ENCODE measurements around the gene NUP210L.
A peak's percentile ranks its signal among the peaks of the same experiment; 100 is the strongest.
"Not testable (repeated sequence)": the region's sequence is repeated elsewhere in the genome, so short reads cannot be mapped to it uniquely, and the experiment has no call there.

NUP210L gene

GRCh38 chr1:154151311-154151710 is 3.6 kb downstream of the NUP210L start:
- Mint-ChIP-seq H3K27me3 (no peaks in the 10 kb centered on the region), H3K9me3 (no peaks in the 10 kb centered on the region), H3K36me3 (ENCODE audit: low read depth) (peaks cover 32% of the 10 kb centered on the region), H3K4me3 (no peak overlapping the region), H3K4me1 (ENCODE audit: low read depth) (peaks cover 44% of the 10 kb centered on the region), H3K27ac (no peak overlapping the region)
- DNase-seq = no peak

- Mint-ChIP-seq H3K27me3 (no peaks in the 10 kb centered on the region), H3K27ac (peak overlapping the region; percentile 9), H3K36me3 (ENCODE audit: low read depth) (peaks cover 7% of the 10 kb centered on the region), H3K4me3 (no peak overlapping the region), H3K4me1 (ENCODE audit: low read depth) (peaks cover 23% of the 10 kb centered on the region), H3K9me3 (no peaks in the 10 kb centered on the region)
- no peak for DNase-seq
These were observed 6.1 kb downstream of the NUP210L start for GRCh38 chr1:154148807-154149206.

- not testable (repeated sequence) for H3K27me3 Mint-ChIP-seq; DNase-seq; H3K27ac Mint-ChIP-seq; H3K9me3 Mint-ChIP-seq; H3K4me3 Mint-ChIP-seq; H3K36me3 Mint-ChIP-seq (ENCODE audit: low read depth)
- peaks cover 15% of the 10 kb centered on the region for H3K4me1 Mint-ChIP-seq (ENCODE audit: low read depth)
These were observed 7.4 kb downstream of the NUP210L start for GRCh38 chr1:154147505-154147904.

- H3K4me3 Mint-ChIP-seq = no peak overlapping the region
- DNase-seq = no peak
- no peaks in the 10 kb centered on the region for H3K27me3 Mint-ChIP-seq
- H3K27ac Mint-ChIP-seq = no peak overlapping the region
- H3K36me3 Mint-ChIP-seq (ENCODE audit: low read depth) = no peaks in the 10 kb centered on the region
- H3K4me1 Mint-ChIP-seq (ENCODE audit: low read depth) = peaks cover 13% of the 10 kb centered on the region
- no peaks in the 10 kb centered on the region for H3K9me3 Mint-ChIP-seq
These were observed 8.9 kb downstream of the NUP210L start for GRCh38 chr1:154145986-154146385.

- Mint-ChIP-seq H3K9me3 (no peaks in the 10 kb centered on the region), H3K36me3 (ENCODE audit: low read depth) (no peaks in the 10 kb centered on the region), H3K4me1 (ENCODE audit: low read depth) (peaks cover 11% of the 10 kb centered on the region), H3K27ac (no peak overlapping the region), H3K4me3 (no peak overlapping the region), H3K27me3 (no peaks in the 10 kb centered on the region)
- DNase-seq = no peak
These were observed 12.5 kb downstream of the NUP210L start for GRCh38 chr1:154142358-154142757.

- H3K4me3 Mint-ChIP-seq = no peak overlapping the region
- no peaks in the 10 kb centered on the region for H3K36me3 Mint-ChIP-seq (ENCODE audit: low read depth)
- no peak overlapping the region for H3K27ac Mint-ChIP-seq
- DNase-seq = no peak
- H3K9me3 Mint-ChIP-seq = no peaks in the 10 kb centered on the region
- H3K27me3 Mint-ChIP-seq = no peaks in the 10 kb centered on the region
- peaks cover 11% of the 10 kb centered on the region for H3K4me1 Mint-ChIP-seq (ENCODE audit: low read depth)
These were observed 13.6 kb downstream of the NUP210L start for GRCh38 chr1:154141240-154141639.

- peak overlapping the region; percentile 29 for H3K27ac Mint-ChIP-seq
- H3K36me3 Mint-ChIP-seq (ENCODE audit: low read depth) = no peaks in the 10 kb centered on the region
- no peak for DNase-seq
- H3K4me1 Mint-ChIP-seq (ENCODE audit: low read depth) = peaks cover 10% of the 10 kb centered on the region
- no peaks in the 10 kb centered on the region for H3K27me3 Mint-ChIP-seq
- no peak overlapping the region for H3K4me3 Mint-ChIP-seq
- no peaks in the 10 kb centered on the region for H3K9me3 Mint-ChIP-seq
These were observed 17.0 kb downstream of the NUP210L start for GRCh38 chr1:154137888-154138287.

- Mint-ChIP-seq H3K9me3 (no peaks in the 10 kb centered on the region), H3K4me3 (no peak overlapping the region), H3K4me1 (ENCODE audit: low read depth) (peaks cover 19% of the 10 kb centered on the region), H3K36me3 (ENCODE audit: low read depth) (no peaks in the 10 kb centered on the region), H3K27ac (no peak overlapping the region), H3K27me3 (no peaks in the 10 kb centered on the region)
- DNase-seq = no peak
These were observed 21.6 kb downstream of the NUP210L start for GRCh38 chr1:154133256-154133655.

GRCh38 chr1:154129391-154129970 is 25.4 kb downstream of the NUP210L start:
- peak overlapping the region; percentile 64 for H3K27ac Mint-ChIP-seq
- H3K36me3 Mint-ChIP-seq (ENCODE audit: low read depth) = no peaks in the 10 kb centered on the region
- H3K9me3 Mint-ChIP-seq = no peaks in the 10 kb centered on the region
- H3K4me1 Mint-ChIP-seq (ENCODE audit: low read depth) = peaks cover 14% of the 10 kb centered on the region
- H3K4me3 Mint-ChIP-seq = no peak overlapping the region
- no peak for DNase-seq
- H3K27me3 Mint-ChIP-seq = no peaks in the 10 kb centered on the region

- not testable (repeated sequence) for H3K4me1 Mint-ChIP-seq (ENCODE audit: low read depth); H3K4me3 Mint-ChIP-seq; DNase-seq; H3K36me3 Mint-ChIP-seq (ENCODE audit: low read depth); H3K27me3 Mint-ChIP-seq; H3K27ac Mint-ChIP-seq; H3K9me3 Mint-ChIP-seq
These were observed 31.7 kb downstream of the NUP210L start for GRCh38 chr1:154123205-154123604.

GRCh38 chr1:154117642-154118041 is 37.2 kb downstream of the NUP210L start:
- Mint-ChIP-seq H3K9me3 (no peaks in the 10 kb centered on the region), H3K36me3 (ENCODE audit: low read depth) (no peaks in the 10 kb centered on the region), H3K27me3 (no peaks in the 10 kb centered on the region), H3K4me1 (ENCODE audit: low read depth) (peaks cover 12% of the 10 kb centered on the region), H3K27ac (no peak overlapping the region), H3K4me3 (no peak overlapping the region)
- DNase-seq = no peak

GRCh38 chr1:154115180-154115579 is 39.7 kb downstream of the NUP210L start:
- no peaks in the 10 kb centered on the region for H3K36me3 Mint-ChIP-seq (ENCODE audit: low read depth)
- H3K9me3 Mint-ChIP-seq = no peaks in the 10 kb centered on the region

GRCh38 chr1:154104433-154105082 is 50.3 kb downstream of the NUP210L start:
- H3K36me3 Mint-ChIP-seq (ENCODE audit: low read depth) = no peaks in the 10 kb centered on the region
- no peak for DNase-seq
- no peaks in the 10 kb centered on the region for H3K4me1 Mint-ChIP-seq (ENCODE audit: low read depth)
- H3K9me3 Mint-ChIP-seq = no peaks in the 10 kb centered on the region
- no peak overlapping the region for H3K4me3 Mint-ChIP-seq
- H3K27me3 Mint-ChIP-seq = no peaks in the 10 kb centered on the region
- no peak overlapping the region for H3K27ac Mint-ChIP-seq

More at GRCh38 chr1:154115180-154115579, 39.7 kb downstream of the NUP210L start:
- no peaks in the 10 kb centered on the region for H3K27me3 Mint-ChIP-seq
- H3K27ac Mint-ChIP-seq = no peak overlapping the region
- H3K4me1 Mint-ChIP-seq (ENCODE audit: low read depth) = peaks cover 12% of the 10 kb centered on the region
- no peak for DNase-seq
- H3K4me3 Mint-ChIP-seq = no peak overlapping the region

- not testable (repeated sequence) for H3K36me3 Mint-ChIP-seq (ENCODE audit: low read depth); DNase-seq; H3K4me1 Mint-ChIP-seq (ENCODE audit: low read depth); H3K4me3 Mint-ChIP-seq; H3K9me3 Mint-ChIP-seq; H3K27ac Mint-ChIP-seq; H3K27me3 Mint-ChIP-seq
These were observed 54.7 kb downstream of the NUP210L start for GRCh38 chr1:154100141-154100540.

- H3K4me3 Mint-ChIP-seq = no peak overlapping the region
- DNase-seq = no peak
- H3K36me3 Mint-ChIP-seq (ENCODE audit: low read depth) = no peaks in the 10 kb centered on the region
- H3K4me1 Mint-ChIP-seq (ENCODE audit: low read depth) = no peaks in the 10 kb centered on the region
- H3K27me3 Mint-ChIP-seq = no peaks in the 10 kb centered on the region
- no peak overlapping the region for H3K27ac Mint-ChIP-seq
- H3K9me3 Mint-ChIP-seq = no peaks in the 10 kb centered on the region
These were observed 57.0 kb downstream of the NUP210L start for GRCh38 chr1:154097873-154098272.

All from activated T-cell treated with anti-CD3 and anti-CD28 coated beads, Interleukin-2, amount 50 U/mL, for 24 hours (primary cell).